ENCODE measurements around the gene UBE2U.

Gene UBE2U

DNA sequence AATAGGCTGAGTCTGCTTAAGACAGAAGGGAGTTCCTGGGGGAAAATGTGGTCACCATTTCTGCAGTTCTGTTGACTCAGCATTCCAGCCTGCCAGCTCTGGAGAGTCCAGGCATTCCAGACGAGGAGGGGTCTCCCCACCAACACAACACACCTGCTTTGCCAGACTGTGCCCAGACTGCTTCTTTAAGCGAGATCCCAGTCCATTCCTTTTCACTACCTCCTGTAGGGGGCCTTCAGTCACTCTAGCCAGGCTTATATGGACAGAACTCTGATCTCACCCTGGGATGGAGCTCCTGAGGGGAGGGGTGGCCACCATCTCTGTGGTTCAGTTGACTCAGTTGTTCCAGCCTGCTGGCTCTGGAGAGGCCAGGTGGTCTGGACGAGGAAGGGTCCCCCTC, 48.5 kb downstream of the UBE2U start:
- CTCF ChIA-PET: interaction anchor here (0.6 to 1.1 kb wide), 2 partner anchors 10 to 693 kb away, joined by 3 to 4 read pairs; no protein-coding TSS in a partner anchor

More for the DNA sequence above, 48.5 kb downstream of the UBE2U start:
- Histone ChIP-seq H3K27ac (ENCODE audit: extremely low read depth, low read depth, low read length) (no peak overlapping the region), H3K9me3 (ENCODE audit: control insufficient read depth, insufficient read depth, low read depth, low read length) (no peaks in the 10 kb centered on the region), H3K4me1 (ENCODE audit: control insufficient read depth, insufficient read depth, low read length) (peaks cover 9% of the 10 kb centered on the region; the same call in 1 of the 2 replicates), H3K36me3 (ENCODE audit: control insufficient read depth in 2 of 2, insufficient read depth in 1 of 2, low read length in 2 of 2) (no peaks in the 10 kb centered on the region), H3K4me3 (ENCODE audit: low read depth, low read length) (no peak overlapping the region)
- TF ChIP-seq INSM2 (tag by site-specific recombination; IDR thresholded peaks at IDR 0.05) (no peak), ZFP41 (tag by site-specific recombination; IDR thresholded peaks at IDR 0.05; ENCODE audit: borderline replicate concordance) (no peak), ZNF501 (tag by site-specific recombination; IDR thresholded peaks at IDR 0.05) (no peak), ZNF555 (tag by site-specific recombination; conservative IDR thresholded peaks at IDR 0.05) (no peak), ZNF24 (tag by site-specific recombination; IDR thresholded peaks at IDR 0.05) (no peak), ZBTB21 (tag by site-specific recombination; IDR thresholded peaks at IDR 0.05) (no peak), ZNF239 (tag by site-specific recombination; IDR thresholded peaks at IDR 0.05) (no peak), KLF7 (tag by site-specific recombination; IDR thresholded peaks at IDR 0.05; ENCODE audit: borderline replicate concordance) (no peak), ZNF629 (tag by site-specific recombination; IDR thresholded peaks at IDR 0.05) (no peak), ZNF558 (tag by site-specific recombination; IDR thresholded peaks at IDR 0.05) (no peak), ZSCAN5A (tag by site-specific recombination; IDR thresholded peaks at IDR 0.05) (no peak)
- TF ChIP-seq, protein P1, sequence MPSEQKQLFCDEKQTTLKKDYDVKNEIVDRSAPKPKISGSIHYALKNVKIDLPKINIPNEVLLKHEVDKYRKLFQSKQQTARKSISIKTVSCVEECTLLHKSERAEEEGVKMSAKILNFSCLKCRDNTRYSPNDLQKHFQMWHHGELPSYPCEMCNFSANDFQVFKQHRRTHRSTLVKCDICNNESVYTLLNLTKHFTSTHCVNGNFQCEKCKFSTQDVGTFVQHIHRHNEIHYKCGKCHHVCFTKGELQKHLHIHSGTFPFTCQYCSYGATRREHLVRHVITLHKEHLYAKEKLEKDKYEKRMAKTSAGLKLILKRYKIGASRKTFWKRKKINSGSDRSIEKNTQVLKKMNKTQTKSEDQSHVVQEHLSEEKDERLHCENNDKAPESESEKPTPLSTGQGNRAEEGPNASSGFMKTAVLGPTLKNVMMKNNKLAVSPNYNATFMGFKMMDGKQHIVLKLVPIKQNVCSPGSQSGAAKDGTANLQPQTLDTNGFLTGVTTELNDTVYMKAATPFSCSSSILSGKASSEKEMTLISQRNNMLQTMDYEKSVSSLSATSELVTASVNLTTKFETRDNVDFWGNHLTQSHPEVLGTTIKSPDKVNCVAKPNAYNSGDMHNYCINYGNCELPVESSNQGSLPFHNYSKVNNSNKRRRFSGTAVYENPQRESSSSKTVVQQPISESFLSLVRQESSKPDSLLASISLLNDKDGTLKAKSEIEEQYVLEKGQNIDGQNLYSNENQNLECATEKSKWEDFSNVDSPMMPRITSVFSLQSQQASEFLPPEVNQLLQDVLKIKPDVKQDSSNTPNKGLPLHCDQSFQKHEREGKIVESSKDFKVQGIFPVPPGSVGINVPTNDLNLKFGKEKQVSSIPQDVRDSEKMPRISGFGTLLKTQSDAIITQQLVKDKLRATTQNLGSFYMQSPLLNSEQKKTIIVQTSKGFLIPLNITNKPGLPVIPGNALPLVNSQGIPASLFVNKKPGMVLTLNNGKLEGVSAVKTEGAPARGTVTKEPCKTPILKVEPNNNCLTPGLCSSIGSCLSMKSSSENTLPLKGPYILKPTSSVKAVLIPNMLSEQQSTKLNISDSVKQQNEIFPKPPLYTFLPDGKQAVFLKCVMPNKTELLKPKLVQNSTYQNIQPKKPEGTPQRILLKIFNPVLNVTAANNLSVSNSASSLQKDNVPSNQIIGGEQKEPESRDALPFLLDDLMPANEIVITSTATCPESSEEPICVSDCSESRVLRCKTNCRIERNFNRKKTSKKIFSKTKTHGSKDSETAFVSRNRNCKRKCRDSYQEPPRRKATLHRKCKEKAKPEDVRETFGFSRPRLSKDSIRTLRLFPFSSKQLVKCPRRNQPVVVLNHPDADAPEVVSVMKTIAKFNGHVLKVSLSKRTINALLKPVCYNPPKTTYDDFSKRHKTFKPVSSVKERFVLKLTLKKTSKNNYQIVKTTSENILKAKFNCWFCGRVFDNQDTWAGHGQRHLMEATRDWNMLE (tag by site-specific recombination; conservative IDR thresholded peaks at IDR 0.05; ENCODE audit: low read depth): no peak
- TF ChIP-seq, protein P2, sequence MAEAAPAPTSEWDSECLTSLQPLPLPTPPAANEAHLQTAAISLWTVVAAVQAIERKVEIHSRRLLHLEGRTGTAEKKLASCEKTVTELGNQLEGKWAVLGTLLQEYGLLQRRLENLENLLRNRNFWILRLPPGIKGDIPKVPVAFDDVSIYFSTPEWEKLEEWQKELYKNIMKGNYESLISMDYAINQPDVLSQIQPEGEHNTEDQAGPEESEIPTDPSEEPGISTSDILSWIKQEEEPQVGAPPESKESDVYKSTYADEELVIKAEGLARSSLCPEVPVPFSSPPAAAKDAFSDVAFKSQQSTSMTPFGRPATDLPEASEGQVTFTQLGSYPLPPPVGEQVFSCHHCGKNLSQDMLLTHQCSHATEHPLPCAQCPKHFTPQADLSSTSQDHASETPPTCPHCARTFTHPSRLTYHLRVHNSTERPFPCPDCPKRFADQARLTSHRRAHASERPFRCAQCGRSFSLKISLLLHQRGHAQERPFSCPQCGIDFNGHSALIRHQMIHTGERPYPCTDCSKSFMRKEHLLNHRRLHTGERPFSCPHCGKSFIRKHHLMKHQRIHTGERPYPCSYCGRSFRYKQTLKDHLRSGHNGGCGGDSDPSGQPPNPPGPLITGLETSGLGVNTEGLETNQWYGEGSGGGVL (tag by site-specific recombination; IDR thresholded peaks at IDR 0.05): no peak
- TF ChIP-seq, protein P3, sequence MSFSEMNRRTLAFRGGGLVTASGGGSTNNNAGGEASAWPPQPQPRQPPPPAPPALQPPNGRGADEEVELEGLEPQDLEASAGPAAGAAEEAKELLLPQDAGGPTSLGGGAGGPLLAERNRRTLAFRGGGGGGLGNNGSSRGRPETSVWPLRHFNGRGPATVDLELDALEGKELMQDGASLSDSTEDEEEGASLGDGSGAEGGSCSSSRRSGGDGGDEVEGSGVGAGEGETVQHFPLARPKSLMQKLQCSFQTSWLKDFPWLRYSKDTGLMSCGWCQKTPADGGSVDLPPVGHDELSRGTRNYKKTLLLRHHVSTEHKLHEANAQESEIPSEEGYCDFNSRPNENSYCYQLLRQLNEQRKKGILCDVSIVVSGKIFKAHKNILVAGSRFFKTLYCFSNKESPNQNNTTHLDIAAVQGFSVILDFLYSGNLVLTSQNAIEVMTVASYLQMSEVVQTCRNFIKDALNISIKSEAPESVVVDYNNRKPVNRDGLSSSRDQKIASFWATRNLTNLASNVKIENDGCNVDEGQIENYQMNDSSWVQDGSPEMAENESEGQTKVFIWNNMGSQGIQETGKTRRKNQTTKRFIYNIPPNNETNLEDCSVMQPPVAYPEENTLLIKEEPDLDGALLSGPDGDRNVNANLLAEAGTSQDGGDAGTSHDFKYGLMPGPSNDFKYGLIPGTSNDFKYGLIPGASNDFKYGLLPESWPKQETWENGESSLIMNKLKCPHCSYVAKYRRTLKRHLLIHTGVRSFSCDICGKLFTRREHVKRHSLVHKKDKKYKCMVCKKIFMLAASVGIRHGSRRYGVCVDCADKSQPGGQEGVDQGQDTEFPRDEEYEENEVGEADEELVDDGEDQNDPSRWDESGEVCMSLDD (tag by site-specific recombination; IDR thresholded peaks at IDR 0.05): no peak
- POLR2A ChIA-PET: no interaction called here
